SK-N-SH (cell line): ENCODE measurements around the gene DHODH. TPM values are rescaled to one million over a fixed set of nuclear protein-coding genes. Genes with fewer than 3 reads are reported as not detected.

ENCODE experiments used
- CTCF ChIA-PET: fragments of 300-600, 350-600 bp; formaldehyde crosslinking; extraction: SDS; loops from one replicate; lab custom pipeline; 2021; lab: Yijun Ruan, JAX
- POLR2A ChIA-PET: fragments of 350-600 bp; sonication (Branson Sonifier 250); formaldehyde crosslinking; extraction: SDS; loops from one replicate; lab custom pipeline; 2020; ENCODE audit warnings: antibody characterized with exemption, inconsistent platforms; lab: Yijun Ruan, JAX
- DNase-seq: peaks from one replicate; pipeline ENCODE4 v3.0.0; 2012
- H2AFZ ChIP-seq: fragments of 200-600 bp; sonication (generic); 2 replicates; pipeline ENCODE4 v1.8.1; 2016; ENCODE audit warnings: antibody characterized with exemption, mild to moderate bottlenecking, low read depth
- H3F3A ChIP-seq: fragments of 200-600 bp; sonication (generic); replicated peaks from 2 replicates; pipeline ENCODE3; 2016; ENCODE audit warnings: antibody characterized with exemption, mild to moderate bottlenecking; ENCODE audit not compliant: insufficient read depth
- H3K27ac ChIP-seq, 2 experiments: fragments of 200-500 bp in 1 of 2; fragments of 200-600 bp in 1 of 2; sonication (Bioruptor generic) in 1 of 2; sonication (generic), shearing (Covaris generic) in 1 of 2; 2 replicates each; pipeline versions ENCODE4 v1.5.1 to v1.6.1; 2014 to 2016; ENCODE audit warnings: low read depth in 2 of 2, inconsistent platforms in 1 of 2, low read length in 1 of 2, mild to moderate bottlenecking in 1 of 2, mixed read lengths in 1 of 2
- H3K27me3 ChIP-seq: fragments of 200-600 bp; sonication (generic), shearing (Covaris generic); 2 replicates; pipeline ENCODE4 v1.6.1; 2016; ENCODE audit warnings: mixed run types; ENCODE audit not compliant: insufficient read depth
- H3K36me3 ChIP-seq, 2 experiments: fragments of 200-500 bp in 1 of 2; fragments of 200-600 bp in 1 of 2; sonication (Bioruptor generic) in 1 of 2; sonication (generic) in 1 of 2; replicated peaks in 1 of 2; 2 replicates each; pipeline versions ENCODE3 to v1.5.1; 2014 to 2016; ENCODE audit warnings: low read length in 1 of 2, mild to moderate bottlenecking in 1 of 2; ENCODE audit not compliant: insufficient read depth in 2 of 2, control insufficient read depth in 1 of 2
- H3K4me1 ChIP-seq, 2 experiments: fragments of 200-500 bp in 1 of 2; fragments of 200-600 bp in 1 of 2; sonication (Bioruptor generic) in 1 of 2; sonication (generic), shearing (Covaris generic) in 1 of 2; 2 replicates each; pipeline versions ENCODE4 v1.5.1 to v1.6.1; 2014 to 2016; ENCODE audit warnings: low read depth in 1 of 2, low read length in 1 of 2, mixed run types in 1 of 2; ENCODE audit not compliant: insufficient read depth in 2 of 2, control insufficient read depth in 1 of 2
- H3K4me2 ChIP-seq: fragments of 200-600 bp; sonication (generic), shearing (Covaris generic); 2 replicates; pipeline ENCODE4 v1.6.1; 2017; ENCODE audit warnings: mixed run types
- H3K4me3 ChIP-seq, 2 experiments: fragments of 200-500 bp in 1 of 2; fragments of 200-600 bp in 1 of 2; sonication (Bioruptor generic) in 1 of 2; sonication (generic), shearing (Covaris generic) in 1 of 2; 2 replicates each; pipeline versions ENCODE4 v1.5.1 to v1.8.1; 2014 to 2016; ENCODE audit warnings: low read depth in 2 of 2, inconsistent platforms in 1 of 2, low read length in 1 of 2, mild to moderate bottlenecking in 1 of 2, mixed read lengths in 1 of 2, moderate library complexity in 1 of 2
- H3K79me2 ChIP-seq: fragments of 200-600 bp; sonication (generic); 2 replicates; pipeline ENCODE4 v1.8.1; 2017; ENCODE audit warnings: mild to moderate bottlenecking; ENCODE audit not compliant: insufficient read depth
- H3K9ac ChIP-seq: fragments of 200-600 bp; sonication (generic); 2 replicates; pipeline ENCODE4 v1.6.1; 2017; ENCODE audit warnings: mixed run types
- H3K9me2 ChIP-seq: fragments of 200-600 bp; sonication (generic); 2 replicates; pipeline ENCODE4 v1.6.1; 2017; ENCODE audit warnings: mixed run types
- H3K9me3 ChIP-seq: fragments of 200-600 bp; sonication (generic); 2 replicates; pipeline ENCODE4 v1.6.1; 2017; ENCODE audit warnings: mixed run types, mild to moderate bottlenecking, moderate library complexity
- H4K20me1 ChIP-seq: fragments of 200-600 bp; sonication (generic); 2 replicates; pipeline ENCODE4 v1.6.1; 2017; ENCODE audit warnings: mild to moderate bottlenecking, mixed run types; ENCODE audit not compliant: insufficient read depth
- ELF1 ChIP-seq: IDR thresholded peaks from 2 replicates; pipeline ENCODE4 v1.4.0; 2012
- EZH2phosphoT487 ChIP-seq: fragments of 200-600 bp; sonication (generic); IDR thresholded peaks from 2 replicates; pipeline ENCODE4 v1.6.1; 2017; ENCODE audit warnings: low read depth, mixed run types, mild to moderate bottlenecking, antibody characterized with exemption, moderate library complexity, borderline replicate concordance
- FOSL2 ChIP-seq: IDR thresholded peaks from 2 replicates; pipeline ENCODE4 v1.4.0; 2012; ENCODE audit warnings: low read depth, mild to moderate bottlenecking, moderate library complexity, borderline replicate concordance
- FOXJ3 ChIP-seq: sonication (generic); formaldehyde crosslinking; IDR thresholded peaks from 2 replicates; pipeline ENCODE4 v1.5.1; 2020; ENCODE audit warnings: mild to moderate bottlenecking, missing genetic modification reagents
- JUND ChIP-seq: IDR thresholded peaks from 2 replicates; pipeline ENCODE4 v1.4.0; 2012
- MXI1 ChIP-seq: IDR thresholded peaks from 2 replicates; pipeline ENCODE4 v1.6.1; 2012; ENCODE audit warnings: mild to moderate bottlenecking, low read depth, low read length, improper control_type of control experiment
- POLR2AphosphoS5 ChIP-seq: IDR thresholded peaks from 2 replicates; pipeline ENCODE4 v1.6.1; 2012; ENCODE audit warnings: low read depth, low read length
- RFX5 ChIP-seq: IDR thresholded peaks from 2 replicates; pipeline ENCODE4 v1.6.1; 2012; ENCODE audit warnings: mild to moderate bottlenecking, improper control_type of control experiment, low read length
- RXRA ChIP-seq: IDR thresholded peaks from 2 replicates; pipeline ENCODE4 v1.4.0; 2012; ENCODE audit warnings: low read depth, mild to moderate bottlenecking, borderline replicate concordance
- SMC3 ChIP-seq: IDR thresholded peaks from 2 replicates; pipeline ENCODE4 v1.6.1; 2012; ENCODE audit warnings: low read depth, low read length, improper control_type of control experiment
- TAF1 ChIP-seq: IDR thresholded peaks from 2 replicates; pipeline ENCODE4 v1.6.1; 2012; ENCODE audit warnings: low read depth, mild to moderate bottlenecking, low read length, moderate library complexity, borderline replicate concordance
- TCF12 ChIP-seq: IDR thresholded peaks from 2 replicates; pipeline ENCODE4 v1.4.0; 2012
- TEAD4 ChIP-seq: IDR thresholded peaks from 2 replicates; pipeline ENCODE4 v1.4.0; 2012; ENCODE audit warnings: mild to moderate bottlenecking, borderline replicate concordance; ENCODE audit not compliant: insufficient read depth
- YY1 ChIP-seq: IDR thresholded peaks from 2 replicates; pipeline ENCODE4 v1.4.0; 2012; ENCODE audit warnings: low read depth, mild to moderate bottlenecking
- WGBS: methylation state at CpG from one replicate; pipeline ENCODE4 v1.1.6; 2017; ENCODE audit warnings: low lambda C conversion rate; 5-methylcytosine and 5-hydroxymethylcytosine counted together
- polyA plus RNA-seq, 3 experiments: library from polyadenylated mRNA; depleted of rRNA; stranded (reverse); fragments of >200 nt; gene quantifications; 2 replicates each; pipeline ENCODE4 v1.2.3, GENCODE V29; 2012
- TF ChIP-seq, protein P1 (sequence below): IDR thresholded peaks from 2 replicates; pipeline ENCODE4 v1.4.0; 2012; ENCODE audit warnings: low read depth, borderline replicate concordance
- TF ChIP-seq, protein P2 (sequence below): IDR thresholded peaks from 2 replicates; pipeline ENCODE4 v1.4.0; 2012; ENCODE audit warnings: low read depth, borderline replicate concordance

Gene DHODH
- polyA plus RNA-seq, 1 of the 3 experiments (the other 2 are of a cell fraction): 10.9 TPM

DNA sequence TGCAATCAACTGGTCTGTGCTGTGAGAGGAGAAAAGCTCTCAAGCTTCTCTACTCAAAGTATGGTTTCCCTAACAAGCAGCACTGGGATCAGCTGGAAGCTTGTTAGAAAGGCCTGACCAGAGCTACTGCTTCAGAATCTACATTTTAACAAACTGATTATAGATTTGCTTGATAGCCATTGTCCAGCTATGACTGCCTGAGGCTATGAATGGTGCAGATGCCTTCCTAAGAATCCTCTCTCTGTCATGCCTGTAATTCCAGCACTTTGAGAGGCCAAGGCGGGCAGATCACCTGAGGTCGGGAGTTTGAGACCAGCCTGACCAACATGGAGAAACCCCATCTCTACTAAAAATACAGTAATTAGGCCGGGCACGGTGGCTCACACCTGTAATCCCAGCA, 37.0 kb upstream of the DHODH start:
- no peaks in the 10 kb centered on the region for H3K36me3 ChIP-seq
- DNase-seq: no peak
- H3K4me1 ChIP-seq: no peaks in the 10 kb centered on the region
- no peak for TF ChIP-seq YY1
- no peak for TF ChIP-seq FOSL2
- TF ChIP-seq RFX5: no peak
- no peak for TF ChIP-seq POLR2AphosphoS5
- no peak for TF ChIP-seq ELF1
- TF ChIP-seq TEAD4: no peak
- TF ChIP-seq, protein P1, sequence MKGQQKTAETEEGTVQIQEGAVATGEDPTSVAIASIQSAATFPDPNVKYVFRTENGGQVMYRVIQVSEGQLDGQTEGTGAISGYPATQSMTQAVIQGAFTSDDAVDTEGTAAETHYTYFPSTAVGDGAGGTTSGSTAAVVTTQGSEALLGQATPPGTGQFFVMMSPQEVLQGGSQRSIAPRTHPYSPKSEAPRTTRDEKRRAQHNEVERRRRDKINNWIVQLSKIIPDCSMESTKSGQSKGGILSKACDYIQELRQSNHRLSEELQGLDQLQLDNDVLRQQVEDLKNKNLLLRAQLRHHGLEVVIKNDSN: no peak
- no peak for TF ChIP-seq TAF1
- H3K79me2 ChIP-seq: no peaks in the 10 kb centered on the region
- H3K9ac ChIP-seq: no peak overlapping the region
- ChIA-PET POLR2A (no interaction called here), CTCF (interaction anchor here (1.5 to 3.0 kb wide), 2 partner anchors 10 to 89 kb away, joined by 4 to 11 read pairs; no protein-coding TSS in a partner anchor)
- H3F3A ChIP-seq: no peaks in the 10 kb centered on the region
- WGBS: 54% methylated on average over 4 of the region's 4 CpGs
- H3K9me2 ChIP-seq: no peaks in the 10 kb centered on the region
- no peaks in the 10 kb centered on the region for H3K27me3 ChIP-seq
- no peak overlapping the region for H2AFZ ChIP-seq
- H3K27ac ChIP-seq: no peak overlapping the region
- no peaks in the 10 kb centered on the region for H4K20me1 ChIP-seq
- no peak overlapping the region for H3K4me3 ChIP-seq
- no peaks in the 10 kb centered on the region for H3K9me3 ChIP-seq
- no peak overlapping the region for H3K4me2 ChIP-seq

DNA sequence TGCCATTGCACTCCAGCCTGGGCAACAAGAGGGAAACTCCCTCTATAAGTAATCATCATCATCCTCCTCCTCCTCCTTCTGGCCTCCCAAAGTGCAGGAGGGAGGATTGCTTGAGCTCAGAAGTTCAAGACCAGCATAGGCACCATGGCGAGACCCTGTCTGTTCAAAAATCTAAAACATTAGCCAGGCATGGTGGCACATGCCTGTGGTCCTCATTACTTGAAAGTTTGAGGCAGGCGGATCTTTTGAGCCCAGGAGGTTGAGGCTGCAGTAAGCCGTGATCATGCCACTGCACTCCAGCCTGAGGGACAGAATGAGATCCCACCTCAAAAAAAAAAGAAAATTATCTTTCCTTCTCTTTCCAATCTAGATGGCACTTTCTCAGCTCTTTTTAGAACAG, 36.2 kb upstream of the DHODH start:
- Histone ChIP-seq H3F3A (no peaks in the 10 kb centered on the region), H3K4me3 (no peak overlapping the region), H3K9me3 (no peaks in the 10 kb centered on the region), H2AFZ (no peak overlapping the region), H3K9ac (no peak overlapping the region), H3K79me2 (no peaks in the 10 kb centered on the region), H3K27ac (no peak overlapping the region), H3K36me3 (no peaks in the 10 kb centered on the region), H3K27me3 (no peaks in the 10 kb centered on the region), H4K20me1 (no peaks in the 10 kb centered on the region), H3K4me2 (no peak overlapping the region), H3K9me2 (no peaks in the 10 kb centered on the region), H3K4me1 (no peaks in the 10 kb centered on the region)
- ChIA-PET CTCF (interaction anchor here (1.4 to 3.0 kb wide), 3 partner anchors 11 to 90 kb away, joined by 4 to 11 read pairs (median 7); no protein-coding TSS in a partner anchor), POLR2A (no interaction called here)
- TF ChIP-seq TCF12 (no peak), EZH2phosphoT487 (no peak), RXRA (no peak), YY1 (no peak), POLR2AphosphoS5 (no peak), FOXJ3 (CRISPR knock-in tag) (no peak), FOSL2 (no peak), JUND (no peak), RFX5 (no peak), SMC3 (no peak), MXI1 (no peak), TAF1 (no peak)
- TF ChIP-seq, protein P1: no peak
- TF ChIP-seq, protein P2, sequence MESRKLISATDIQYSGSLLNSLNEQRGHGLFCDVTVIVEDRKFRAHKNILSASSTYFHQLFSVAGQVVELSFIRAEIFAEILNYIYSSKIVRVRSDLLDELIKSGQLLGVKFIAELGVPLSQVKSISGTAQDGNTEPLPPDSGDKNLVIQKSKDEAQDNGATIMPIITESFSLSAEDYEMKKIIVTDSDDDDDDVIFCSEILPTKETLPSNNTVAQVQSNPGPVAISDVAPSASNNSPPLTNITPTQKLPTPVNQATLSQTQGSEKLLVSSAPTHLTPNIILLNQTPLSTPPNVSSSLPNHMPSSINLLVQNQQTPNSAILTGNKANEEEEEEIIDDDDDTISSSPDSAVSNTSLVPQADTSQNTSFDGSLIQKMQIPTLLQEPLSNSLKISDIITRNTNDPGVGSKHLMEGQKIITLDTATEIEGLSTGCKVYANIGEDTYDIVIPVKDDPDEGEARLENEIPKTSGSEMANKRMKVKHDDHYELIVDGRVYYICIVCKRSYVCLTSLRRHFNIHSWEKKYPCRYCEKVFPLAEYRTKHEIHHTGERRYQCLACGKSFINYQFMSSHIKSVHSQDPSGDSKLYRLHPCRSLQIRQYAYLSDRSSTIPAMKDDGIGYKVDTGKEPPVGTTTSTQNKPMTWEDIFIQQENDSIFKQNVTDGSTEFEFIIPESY: no peak
- no peak for DNase-seq
- 88% methylated on average over 3 of the region's 3 CpGs for WGBS
